H1 (cell line): Measurements from ENCODE around the gene MBNL1. TPM values are rescaled to one million over a fixed set of nuclear protein-coding genes. Genes with fewer than 3 reads are reported as not detected.

Experiments
- CTCF ChIA-PET: fragments of 300-600 bp; sonication (Branson Sonifier 250); formaldehyde crosslinking; loops from one replicate; lab custom pipeline; 2021; ENCODE audit not compliant: partially characterized antibody; lab: Charles Lee
- POLR2A ChIA-PET: fragments of 300-600 bp; sonication (Branson Sonifier 250); formaldehyde crosslinking; loops from one replicate; lab custom pipeline; 2021; ENCODE audit warnings: inconsistent platforms; ENCODE audit not compliant: partially characterized antibody; lab: Charles Lee
- DNase-seq, 2 experiments: peaks; one replicate each; pipeline versions ENCODE4 v3.0.0 to v3.0.0-alpha.2; 2010 to 2022; ENCODE audit warnings: low spot score in 2 of 2, low read depth in 1 of 2, mixed read lengths in 1 of 2
- FAIRE-seq: peaks from 2 replicates; lab custom pipeline; 2011; peaks lifted over from hg19 to GRCh38; lab: Jason Lieb, UNC
- H2AFZ ChIP-seq: 2 replicates; pipeline ENCODE4 v1.8.1; 2012; ENCODE audit warnings: low read length, inconsistent platforms
- H2AK5ac ChIP-seq: 2 replicates; pipeline ENCODE4 v1.6.1; 2013; ENCODE audit warnings: low read depth, low read length
- H2BK120ac ChIP-seq: replicated peaks from 2 replicates; pipeline ENCODE3; 2013; ENCODE audit warnings: low read depth, low read length, inconsistent platforms
- H2BK12ac ChIP-seq: 2 replicates; pipeline ENCODE4 v1.6.1; 2013; ENCODE audit warnings: low read depth, low read length
- H2BK15ac ChIP-seq: 2 replicates; pipeline ENCODE4 v1.6.1; 2013; ENCODE audit warnings: low read length
- H2BK20ac ChIP-seq: 2 replicates; pipeline ENCODE4 v1.6.1; 2013; ENCODE audit warnings: low read length
- H2BK5ac ChIP-seq: 2 replicates; pipeline ENCODE4 v1.6.1; 2013; ENCODE audit warnings: low read depth, low read length
- H3K14ac ChIP-seq: 2 replicates; pipeline ENCODE4 v1.6.1; 2013; ENCODE audit warnings: inconsistent platforms; ENCODE audit not compliant: insufficient read length
- H3K18ac ChIP-seq: 2 replicates; pipeline ENCODE4 v1.6.1; 2013; ENCODE audit warnings: low read length; ENCODE audit errors: extremely low read depth
- H3K23ac ChIP-seq: 2 replicates; pipeline ENCODE4 v1.6.1; 2013; ENCODE audit warnings: inconsistent platforms; ENCODE audit not compliant: insufficient read length
- H3K23me2 ChIP-seq: 2 replicates; pipeline ENCODE4 v1.6.1; 2013; ENCODE audit warnings: low read depth, low read length
- H3K27ac ChIP-seq: 2 replicates; pipeline ENCODE4 v1.6.1; 2011; ENCODE audit warnings: low read depth, low read length, inconsistent platforms
- H3K27me3 ChIP-seq, 4 experiments: replicated peaks in 1 of 4; 1 replicate in 1 of 4; 2 replicates in 3 of 4; pipeline versions ENCODE4 v1.6.1 to v1.8.1; 2011 to 2013; ENCODE audit warnings: low read length in 3 of 4, mild to moderate bottlenecking in 3 of 4, inconsistent platforms in 2 of 4, mixed read lengths in 2 of 4, moderate library complexity in 1 of 4; ENCODE audit not compliant: control insufficient read depth in 3 of 4, insufficient read depth in 3 of 4; ENCODE audit errors: extremely low read depth in 1 of 4
- H3K36me3 ChIP-seq, 4 experiments: 2 replicates each; pipeline versions ENCODE4 v1.6.1 to v1.8.1; 2011 to 2013; ENCODE audit warnings: mild to moderate bottlenecking in 4 of 4, low read length in 3 of 4, moderate library complexity in 2 of 4, control low read depth in 1 of 4, inconsistent platforms in 1 of 4; ENCODE audit not compliant: insufficient read depth in 4 of 4, control insufficient read depth in 2 of 4
- H3K4ac ChIP-seq: replicated peaks from 2 replicates; pipeline ENCODE3; 2013; ENCODE audit warnings: low read length, low read depth, mixed read lengths, inconsistent platforms; ENCODE audit not compliant: insufficient read length
- H3K4me1 ChIP-seq, 4 experiments: replicated peaks in 1 of 4; 1 replicate in 1 of 4; 2 replicates in 3 of 4; pipeline versions ENCODE4 v1.6.1 to v1.8.1; 2011 to 2013; ENCODE audit warnings: low read length in 3 of 4, inconsistent platforms in 2 of 4, mixed read lengths in 1 of 4; ENCODE audit not compliant: insufficient read depth in 4 of 4, control insufficient read depth in 3 of 4
- H3K4me2 ChIP-seq, 2 experiments: 2 replicates each; pipeline versions ENCODE4 v1.6.1 to v1.8.1; 2011 to 2013; ENCODE audit warnings: low read depth in 2 of 2, low read length in 2 of 2, control low read depth in 1 of 2, inconsistent platforms in 1 of 2, mild to moderate bottlenecking in 1 of 2; ENCODE audit not compliant: insufficient read depth in 1 of 2
- H3K4me3 ChIP-seq, 4 experiments: fragments of 200-600, 300-600 bp in 1 of 4; sonication (generic), shearing (Covaris generic), sonication (Bioruptor Twin) in 1 of 4; 2 replicates each; pipeline versions ENCODE4 v1.5.1 to v1.8.1; 2011 to 2016; ENCODE audit warnings: low read length in 4 of 4, low read depth in 3 of 4, control low read depth in 2 of 4, inconsistent platforms in 2 of 4, mild to moderate bottlenecking in 2 of 4, mixed read lengths in 1 of 4, moderate library complexity in 1 of 4; ENCODE audit not compliant: insufficient read depth in 2 of 4; ENCODE audit errors: extremely low read depth in 1 of 4
- H3K56ac ChIP-seq: replicated peaks from 2 replicates; pipeline ENCODE3; 2013; ENCODE audit warnings: low read depth, mild to moderate bottlenecking, mixed read lengths, low read length, inconsistent platforms; ENCODE audit not compliant: insufficient read length
- H3K79me1 ChIP-seq: 2 replicates; pipeline ENCODE4 v1.6.1; 2013; ENCODE audit warnings: low read depth, low read length, control low read depth
- H3K79me2 ChIP-seq, 2 experiments: 2 replicates each; pipeline versions ENCODE4 v1.6.1 to v1.8.1; 2012 to 2013; ENCODE audit warnings: low read length in 2 of 2, mild to moderate bottlenecking in 2 of 2, inconsistent platforms in 1 of 2; ENCODE audit not compliant: insufficient read depth in 2 of 2, control insufficient read depth in 1 of 2
- H3K9ac ChIP-seq, 4 experiments: replicated peaks in 1 of 4; 1 replicate in 1 of 4; 2 replicates in 3 of 4; pipeline versions ENCODE4 v1.6.1 to v1.8.1; 2011 to 2013; ENCODE audit warnings: low read depth in 3 of 4, low read length in 3 of 4, control low read depth in 2 of 4, mild to moderate bottlenecking in 2 of 4, moderate library complexity in 2 of 4, inconsistent platforms in 1 of 4; ENCODE audit errors: extremely low read depth in 1 of 4
- H3K9me3 ChIP-seq, 2 experiments: 2 replicates each; pipeline versions ENCODE4 v1.6.1 to v1.8.1; 2012 to 2013; ENCODE audit warnings: mild to moderate bottlenecking in 2 of 2, moderate library complexity in 2 of 2, control low read depth in 1 of 2, inconsistent platforms in 1 of 2, low read depth in 1 of 2, low read length in 1 of 2, mixed read lengths in 1 of 2; ENCODE audit not compliant: insufficient read depth in 2 of 2
- H4K20me1 ChIP-seq, 2 experiments: replicated peaks in 1 of 2; 2 replicates each; pipeline versions ENCODE3 to v1.8.1; 2011 to 2013; ENCODE audit warnings: inconsistent platforms in 2 of 2, low read length in 2 of 2, mild to moderate bottlenecking in 1 of 2; ENCODE audit not compliant: insufficient read depth in 2 of 2, control insufficient read depth in 1 of 2
- H4K5ac ChIP-seq: 2 replicates; pipeline ENCODE4 v1.6.1; 2013; ENCODE audit warnings: low read length, low read depth, mixed read lengths, inconsistent platforms; ENCODE audit not compliant: insufficient read length
- H4K8ac ChIP-seq: 2 replicates; pipeline ENCODE4 v1.8.0; 2013; ENCODE audit warnings: mild to moderate bottlenecking, moderate library complexity, low read length, inconsistent platforms; ENCODE audit not compliant: insufficient read depth; ENCODE audit errors: extremely low read depth
- H4K91ac ChIP-seq: replicated peaks from 2 replicates; pipeline ENCODE3; 2013; ENCODE audit warnings: low read length, mixed read lengths, inconsistent platforms; ENCODE audit not compliant: insufficient read length
- BACH1 ChIP-seq: IDR thresholded peaks from 2 replicates; pipeline ENCODE4 v1.6.1; 2012; ENCODE audit warnings: low read length, improper control_type of control experiment
- CEBPB ChIP-seq: IDR thresholded peaks from 2 replicates; pipeline ENCODE4 v1.6.1; 2012; ENCODE audit warnings: low read depth, low read length
- CTBP2 ChIP-seq: IDR thresholded peaks from 2 replicates; pipeline ENCODE4 v1.7.0; 2011; ENCODE audit warnings: borderline replicate concordance, mild to moderate bottlenecking, moderate library complexity, mixed read lengths, low read length; ENCODE audit not compliant: insufficient read depth, insufficient read length
- EZH2 ChIP-seq: fragments of 200-600 bp; sonication (generic); IDR thresholded peaks from 2 replicates; pipeline ENCODE4 v1.7.1; 2012; ENCODE audit warnings: low read depth, mild to moderate bottlenecking, moderate library complexity, low read length, inconsistent platforms; ENCODE audit not compliant: severe bottlenecking
- KDM1A ChIP-seq: fragments of 200-600, 300-600 bp; sonication (generic); IDR thresholded peaks from 2 replicates; pipeline ENCODE4 v1.7.1; 2016; ENCODE audit warnings: mild to moderate bottlenecking, low read length, borderline replicate concordance
- POLR2A ChIP-seq, 2 experiments: IDR thresholded peaks; 1 replicate in 1 of 2; 2 replicates in 1 of 2; pipeline ENCODE4 v1.6.1; 2011; ENCODE audit warnings: low read depth in 2 of 2, low read length in 2 of 2, mild to moderate bottlenecking in 2 of 2; ENCODE audit errors: control extremely low read depth in 1 of 2
- RAD21 ChIP-seq, 2 experiments: IDR thresholded peaks in 1 of 2; conservative IDR thresholded peaks in 1 of 2; 2 replicates each; pipeline ENCODE4 v1.6.1; 2011; ENCODE audit warnings: low read depth in 2 of 2, low read length in 2 of 2, improper control_type of control experiment in 1 of 2, inconsistent platforms in 1 of 2, mild to moderate bottlenecking in 1 of 2, moderate library complexity in 1 of 2
- RBBP5 ChIP-seq: IDR thresholded peaks from 2 replicates; pipeline ENCODE4 v1.7.1; 2012; ENCODE audit warnings: low read depth, mild to moderate bottlenecking, inconsistent platforms, low read length, moderate library complexity, borderline replicate concordance
- RFX5 ChIP-seq: IDR thresholded peaks from 2 replicates; pipeline ENCODE4 v1.6.1; 2011; ENCODE audit warnings: low read depth, low read length, improper control_type of control experiment, borderline replicate concordance
- SP4 ChIP-seq: IDR thresholded peaks from 2 replicates; pipeline ENCODE4 v1.6.1; 2012; ENCODE audit warnings: low read length, inconsistent platforms
- TAF1 ChIP-seq: IDR thresholded peaks from 2 replicates; pipeline ENCODE4 v1.6.1; 2011; ENCODE audit warnings: mild to moderate bottlenecking, low read depth, low read length
- WGBS, 2 experiments: shearing (Covaris generic) in 1 of 2; methylation state at CpG; one replicate each; pipeline versions ENCODE4 v1.1.6 to v1.1.7; 2013 to 2015; ENCODE audit warnings: low lambda C conversion rate in 2 of 2, mixed read lengths in 2 of 2, inconsistent platforms in 1 of 2, low coverage in 1 of 2, missing lambda C conversion rate in 1 of 2; ENCODE audit not compliant: insufficient replicate concordance in 2 of 2, insufficient coverage in 1 of 2, insufficient read length in 1 of 2; ENCODE audit errors: extremely low coverage in 1 of 2, missing lambda C conversion rate in 1 of 2; 5-methylcytosine and 5-hydroxymethylcytosine counted together
- polyA plus RNA-seq, 7 experiments: library from polyadenylated mRNA; depleted of rRNA in 3 of 7; stranded (reverse) in 5 of 7; unstranded in 2 of 7; fragments of >200 nt in 5 of 7; fragments of 200-250 nt in 2 of 7; gene quantifications; 1 replicate in 5 of 7; 2 replicates in 1 of 7; 4 replicates in 1 of 7; pipeline versions ENCODE4 v1.2.1 to v1.2.3, GENCODE V29; 2011 to 2013; ENCODE audit warnings: missing spikeins in 2 of 7, mixed read lengths in 2 of 7
- total RNA-seq: library from RNA; stranded (reverse); fragmentation: NEBNext Ultra II Directional; extraction: Animal tissue kit (Norgen Biotek cat#: 25700); gene quantifications from 2 replicates; pipeline ENCODE4 v1.2.1, GENCODE V29; 2021

Gene MBNL1
- total and polyA plus RNA-seq, 2 of the 8 experiments (the other 6 are each of a cell fraction or from before 2014, with no cell fraction given): 5.0 to 16.4 TPM

- no peaks in the 10 kb centered on the region for H3K27me3 ChIP-seq
- no peaks in the 10 kb centered on the region for H3K36me3 ChIP-seq
- no peak overlapping the region for H2AFZ ChIP-seq
- no peaks in the 10 kb centered on the region for H3K79me1 ChIP-seq
- no peak overlapping the region for H2BK15ac ChIP-seq
- H3K4ac ChIP-seq: no peak overlapping the region
- no peak for DNase-seq
- H4K5ac ChIP-seq: no peak overlapping the region
- H3K23ac ChIP-seq: no peak overlapping the region
- H3K4me1 ChIP-seq: 0 out of 7 replicates have a peak, but pooled peaks cover 0 to 3% (median 2%) of the 10 kb centered on the region in 4 experiments
- ChIA-PET POLR2A (no interaction called here), CTCF (interaction anchor here (1.1 kb wide), 1 partner anchor 161 kb away, joined by 3 read pairs; no protein-coding TSS in a partner anchor)
- no peak overlapping the region for H3K4me2 ChIP-seq
- 84% methylated on average over 2 of the region's 2 CpGs; no CpG with 5 or more reads in 1 of the 2 experiments for WGBS, 2 experiments
- no peak overlapping the region for H2BK20ac ChIP-seq
- H2BK120ac ChIP-seq: no peak overlapping the region
- no peak overlapping the region for H4K91ac ChIP-seq
- H3K56ac ChIP-seq: no peak overlapping the region
- FAIRE-seq: no peak
- H3K18ac ChIP-seq: no peak overlapping the region
- H3K9me3 ChIP-seq: no peaks in the 10 kb centered on the region
- H4K20me1 ChIP-seq: no peaks in the 10 kb centered on the region
- no peak overlapping the region for H4K8ac ChIP-seq
- H3K27ac ChIP-seq: no peak overlapping the region
- no peak overlapping the region for H3K4me3 ChIP-seq
- no peak overlapping the region for H3K9ac ChIP-seq
- H3K23me2 ChIP-seq: no peaks in the 10 kb centered on the region
- H3K14ac ChIP-seq: no peak overlapping the region
- H2BK5ac ChIP-seq: no peak overlapping the region
- no peak overlapping the region for H2BK12ac ChIP-seq
- H3K79me2 ChIP-seq: peaks cover 0 to 89% of the 10 kb centered on the region in 2 experiments; a peak in 2 of 4 replicates
- no peak overlapping the region for H2AK5ac ChIP-seq
- no peak for TF ChIP-seq EZH2
- TF ChIP-seq CTBP2: no peak
- TF ChIP-seq KDM1A: no peak
- no peak for TF ChIP-seq CEBPB
- no peak for TF ChIP-seq POLR2A (IDR thresholded peaks at IDR 0.05; ENCODE audit: control extremely low read depth in 1 of 2, low read depth in 2 of 2, low read length in 2 of 2)
- no peak for TF ChIP-seq TAF1
- TF ChIP-seq BACH1: no peak
- no peak for TF ChIP-seq SP4
- TF ChIP-seq RAD21 (IDR thresholded peaks at IDR 0.05 in 1 of 2, conservative IDR thresholded peaks at IDR 0.05 in 1 of 2; ENCODE audit: low read depth in 2 of 2, low read length in 2 of 2): no peak
- no peak for TF ChIP-seq RFX5
- no peak for TF ChIP-seq RBBP5
Measured at GRCh38 chr3:152283492-152284381, 15.0 kb downstream of the MBNL1 start.
